GM21367 (cell line): ENCODE results near the gene IL19.
"Not testable (repeated sequence)": the region's sequence is repeated elsewhere in the genome, so short reads cannot be mapped to it uniquely, and the experiment has no call there.

Experiments
- ATAC-seq: cut with Tn5 transposase; IDR thresholded peaks from one replicate; pipeline ENCODE4 v1.9.1; 2021; ENCODE audit not compliant: unreplicated experiment

IL19 gene

DNA sequence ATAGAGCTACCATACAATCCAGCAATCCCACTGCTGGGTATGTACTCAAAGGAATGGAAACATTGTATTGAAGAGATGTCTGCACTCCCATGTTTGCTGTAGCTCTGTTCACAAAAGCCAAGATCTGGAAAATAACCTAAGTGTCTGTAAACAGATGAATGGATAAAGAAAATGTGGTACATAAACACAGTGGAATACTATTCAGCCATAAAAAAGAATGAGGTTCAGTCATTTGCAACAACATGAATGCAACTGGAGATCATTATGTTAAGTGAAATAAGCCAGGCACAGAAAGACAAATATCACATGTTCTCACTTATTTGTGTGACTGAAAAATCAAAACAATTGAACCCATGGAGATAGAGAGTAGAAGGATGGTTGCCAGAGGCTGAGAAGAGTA is 83.1 kb downstream of the IL19 start:
- not testable (repeated sequence) for ATAC-seq

DNA sequence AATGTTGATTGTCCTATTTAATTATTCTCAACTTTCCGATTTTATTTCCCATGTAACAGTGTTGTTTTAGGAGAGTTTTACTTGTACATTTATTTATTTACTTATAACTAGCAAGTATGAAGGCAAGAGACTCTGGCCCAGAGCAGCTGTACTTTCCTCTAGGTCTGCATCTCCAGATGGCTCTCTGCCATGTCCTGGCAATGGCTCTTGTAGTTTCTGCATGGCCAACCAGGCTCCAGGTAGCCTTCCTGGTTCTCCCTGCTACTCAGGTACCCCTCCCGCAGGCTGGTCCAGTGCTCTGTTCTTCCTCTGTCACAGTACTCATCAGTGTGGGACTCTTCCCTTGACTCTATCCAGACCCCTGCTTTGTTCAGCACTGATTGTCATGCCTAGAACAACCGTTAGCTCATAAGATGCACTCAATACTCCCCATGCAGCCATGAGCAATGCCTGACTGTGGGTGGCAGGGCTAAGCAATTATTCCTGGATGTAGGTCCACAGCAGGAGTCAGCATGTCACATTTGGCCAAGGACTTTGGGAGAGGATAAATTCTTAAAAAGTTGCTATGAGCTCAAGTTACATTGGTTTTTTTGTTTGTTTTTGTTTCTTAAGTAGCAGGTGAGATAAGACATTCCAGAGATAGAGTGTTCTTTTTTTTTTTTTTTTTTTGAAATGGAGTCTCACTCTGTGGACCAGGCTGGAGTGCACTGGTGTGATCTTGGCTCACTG is 84.0 kb downstream of the IL19 start:
- ATAC-seq, result no peak

DNA sequence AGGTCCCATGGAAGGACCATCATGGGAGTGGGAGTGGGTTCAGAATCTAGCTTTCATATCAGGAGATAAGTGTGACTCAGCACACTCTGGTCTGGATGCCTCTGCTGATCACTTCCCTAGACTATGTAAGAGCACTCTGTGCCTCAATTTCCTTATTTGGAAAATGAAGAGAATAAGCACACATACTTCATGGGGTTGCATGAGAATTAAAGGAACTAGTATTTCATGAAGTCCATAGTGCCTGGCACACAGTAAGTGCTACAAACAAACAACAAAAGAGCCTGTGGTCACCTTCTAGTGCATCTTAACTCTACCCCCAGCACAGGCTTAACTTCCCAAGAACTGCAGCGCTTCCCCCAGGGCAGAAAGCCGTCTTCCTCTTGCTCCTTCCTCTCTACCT is 85.3 kb downstream of the IL19 start:
- no peak for ATAC-seq

DNA sequence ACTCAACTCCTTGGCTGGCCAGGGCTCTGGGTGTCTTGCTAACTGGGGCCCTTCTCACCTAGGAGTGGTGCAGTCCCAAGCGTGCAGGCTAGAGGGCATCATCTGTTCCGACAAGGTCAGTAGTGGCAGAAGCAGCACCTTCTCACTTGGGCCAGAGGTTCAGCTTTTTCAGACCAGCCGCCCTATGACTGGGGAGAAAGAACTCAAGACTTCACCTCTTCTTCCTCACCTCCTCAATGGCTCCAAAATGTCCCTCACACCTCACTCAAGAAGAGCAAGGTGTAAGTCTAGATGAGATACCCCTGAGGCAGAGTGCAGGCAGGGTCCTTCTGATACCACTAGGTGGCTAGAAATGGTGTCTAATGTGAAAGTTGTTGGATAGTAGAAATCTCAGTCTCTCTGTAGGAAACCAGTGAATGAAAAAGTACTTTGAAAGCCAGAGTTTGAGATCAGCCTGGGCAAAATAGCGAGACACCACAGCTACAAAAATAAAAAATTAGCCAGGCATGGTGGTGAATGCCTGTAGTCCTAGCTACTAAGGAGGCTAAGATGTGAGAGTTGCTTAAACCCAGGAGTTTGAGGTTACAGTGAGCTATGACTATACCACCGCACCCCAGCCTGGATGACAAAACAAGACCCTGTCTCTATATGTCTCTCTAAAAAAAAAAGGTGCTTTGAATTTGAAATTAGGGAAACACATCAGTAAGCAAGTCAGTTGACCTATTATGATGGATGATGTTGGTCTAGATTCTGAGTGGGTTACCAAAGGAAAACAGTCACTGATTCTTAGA is 86.3 kb downstream of the IL19 start:
- ATAC-seq, result no peak

DNA sequence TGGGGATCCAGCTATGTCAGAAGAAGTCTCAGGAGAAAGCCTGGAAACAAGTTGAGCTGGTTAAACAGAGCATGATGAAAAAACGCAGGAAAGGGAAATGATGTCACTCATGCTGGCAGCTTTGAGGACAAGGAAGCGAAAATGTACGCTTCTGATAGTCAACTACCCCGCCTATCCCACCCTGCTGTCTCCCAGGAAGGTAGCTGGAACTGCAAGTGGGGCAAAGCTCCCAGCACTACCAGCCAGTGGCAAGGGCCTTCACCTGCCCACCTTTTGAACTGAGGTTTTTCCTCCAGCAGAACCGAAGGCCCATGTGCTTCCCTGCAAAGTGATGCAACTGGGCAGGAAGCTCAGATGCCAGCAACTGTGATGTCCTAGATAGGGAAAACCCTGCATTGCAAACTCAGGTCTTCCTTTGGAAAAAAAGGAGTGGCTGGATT is 88.5 kb downstream of the IL19 start:
- ATAC-seq, result no peak

DNA sequence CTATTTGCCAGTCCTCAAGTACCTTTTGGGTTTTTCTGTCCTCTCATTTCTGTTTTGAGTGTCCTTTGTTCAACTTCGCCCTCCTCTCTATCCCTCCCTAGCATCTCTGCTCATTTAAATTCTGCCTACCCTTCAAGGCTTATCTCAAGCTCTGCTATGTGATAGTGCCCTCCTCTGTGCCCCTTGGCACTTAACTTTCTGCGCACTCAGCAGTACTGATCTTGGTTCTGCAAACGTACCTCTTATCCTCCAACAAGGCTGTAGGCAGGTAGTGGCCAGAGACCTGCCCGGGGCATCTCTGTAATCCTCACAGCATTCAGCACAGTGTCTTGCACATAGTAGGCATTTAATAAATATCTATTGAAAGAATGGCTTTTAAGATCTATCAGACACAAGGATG is 89.6 kb downstream of the IL19 start:
- ATAC-seq, result no peak

DNA sequence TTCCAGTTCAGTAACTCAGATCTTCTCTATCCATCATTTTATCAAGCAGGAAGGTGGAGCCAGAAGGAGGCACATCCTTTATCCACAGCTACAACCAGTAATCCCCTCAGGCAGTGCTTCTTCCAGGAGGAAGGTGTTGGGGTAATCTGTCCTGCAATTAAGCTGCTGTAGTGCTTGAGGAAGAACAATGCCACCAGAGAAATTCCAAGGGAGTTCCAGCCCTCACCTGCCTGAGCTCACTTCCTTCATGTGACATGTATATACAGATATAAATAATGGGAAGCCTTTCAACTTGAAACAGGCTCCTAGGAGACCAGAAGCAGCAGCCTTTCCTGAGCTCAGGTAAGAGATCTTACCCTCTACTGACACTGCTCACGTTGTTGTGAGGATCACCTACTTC is 92.7 kb downstream of the IL19 start:
- ATAC-seq, result no peak

DNA sequence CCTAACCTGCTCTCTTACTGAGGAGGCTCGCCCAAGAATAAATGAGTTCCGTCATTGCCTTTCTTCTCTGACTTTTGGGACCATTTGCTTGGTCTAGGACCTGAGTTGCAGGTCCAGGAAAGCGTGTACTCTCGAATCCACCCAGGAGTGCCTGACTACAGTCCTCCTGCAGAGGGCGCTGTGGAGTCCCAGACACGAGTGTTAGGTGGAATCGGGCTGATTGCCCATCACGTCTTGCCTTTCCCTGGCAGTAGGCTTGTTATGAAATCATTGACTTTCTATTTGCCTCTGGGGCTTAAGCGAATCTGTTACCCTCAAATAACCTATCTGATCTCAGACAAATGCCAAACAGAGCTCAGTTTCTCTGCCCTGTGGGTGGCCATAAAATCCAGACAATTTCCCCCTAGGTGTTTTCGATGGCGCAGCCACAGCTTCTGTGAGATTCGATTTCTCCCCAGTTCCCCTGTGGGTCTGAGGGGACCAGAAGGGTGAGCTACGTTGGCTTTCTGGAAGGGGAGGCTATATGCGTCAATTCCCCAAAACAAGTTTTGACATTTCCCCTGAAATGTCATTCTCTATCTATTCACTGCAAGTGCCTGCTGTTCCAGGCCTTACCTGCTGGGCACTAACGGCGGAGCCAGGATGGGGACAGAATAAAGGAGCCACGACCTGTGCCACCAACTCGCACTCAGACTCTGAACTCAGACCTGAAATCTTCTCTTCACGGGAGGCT is 94.5 kb downstream of the IL19 start, which contains the start of gene IL20:
TSS of gene IL20 (plus strand) at position 685 of the 733 bp plus-strand sequence. CDS start 230 bp downstream, outside the sequence.
- ATAC-seq, result no peak

DNA sequence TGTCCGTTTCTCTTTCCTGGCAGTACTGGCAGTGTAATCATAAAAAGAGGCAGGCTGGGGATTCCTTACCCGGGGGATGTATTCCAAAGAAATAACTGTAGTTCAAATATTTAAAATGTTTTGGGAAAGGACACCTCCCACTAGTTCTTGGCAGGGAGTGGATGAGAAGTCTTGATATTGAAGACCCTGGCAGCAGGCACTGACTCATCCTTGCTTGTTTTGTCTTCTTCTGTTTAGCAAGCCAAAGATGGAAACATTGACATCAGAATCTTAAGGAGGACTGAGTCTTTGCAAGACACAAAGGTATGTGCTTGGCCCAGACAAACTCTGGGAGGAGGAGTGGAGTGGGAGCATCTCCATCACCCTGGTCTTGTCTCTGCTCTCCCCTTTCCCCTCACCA is 95.5 kb downstream of the IL19 start:
- no peak for ATAC-seq

DNA sequence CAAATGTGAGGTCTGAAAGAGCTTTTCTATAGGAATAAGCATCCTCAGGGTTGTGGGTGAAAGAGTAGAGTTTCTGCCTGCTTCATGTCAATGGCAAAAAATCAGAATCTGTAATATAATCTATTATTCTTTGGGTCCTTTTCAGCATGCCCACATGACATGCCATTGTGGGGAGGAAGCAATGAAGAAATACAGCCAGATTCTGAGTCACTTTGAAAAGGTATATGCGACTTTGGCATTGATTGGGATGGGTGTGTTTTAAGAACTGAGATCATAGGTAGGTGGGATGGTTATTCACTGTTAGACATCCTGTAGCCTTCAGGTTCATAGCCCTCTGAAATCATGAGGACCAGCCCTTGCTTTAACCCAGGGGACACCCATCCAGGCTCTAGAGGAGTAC is 96.7 kb downstream of the IL19 start:
- no peak for ATAC-seq

DNA sequence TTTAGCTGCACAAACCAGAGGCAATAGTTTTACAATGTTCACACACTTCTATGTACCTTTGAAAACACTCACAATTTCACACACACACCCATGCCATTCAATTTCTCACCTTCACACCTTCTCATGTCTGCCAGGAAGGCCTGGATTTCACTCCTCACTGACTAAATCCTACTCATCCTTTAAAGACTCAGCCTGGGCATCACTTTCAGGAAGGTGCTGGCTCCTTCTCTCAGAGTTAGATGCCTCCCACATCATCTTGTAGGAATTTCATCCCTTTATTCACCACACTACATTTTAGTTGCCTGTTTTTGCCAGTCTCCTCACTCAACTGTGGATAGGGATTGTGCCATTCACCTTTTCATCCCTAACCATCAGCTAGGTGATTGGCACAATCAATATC is 97.1 kb downstream of the IL19 start:
- no peak for ATAC-seq

DNA sequence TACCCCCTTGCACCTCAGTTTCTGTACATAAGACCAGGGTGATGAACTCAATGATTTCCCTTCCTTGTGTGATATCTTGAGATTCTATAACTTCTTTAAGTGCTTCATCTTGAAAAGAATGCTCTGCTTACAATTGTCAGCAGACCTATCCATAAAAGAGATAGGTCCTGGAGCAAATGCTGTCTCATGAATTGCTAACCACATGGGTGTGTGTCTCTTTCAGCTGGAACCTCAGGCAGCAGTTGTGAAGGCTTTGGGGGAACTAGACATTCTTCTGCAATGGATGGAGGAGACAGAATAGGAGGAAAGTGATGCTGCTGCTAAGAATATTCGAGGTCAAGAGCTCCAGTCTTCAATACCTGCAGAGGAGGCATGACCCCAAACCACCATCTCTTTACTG is 97.7 kb downstream of the IL19 start:
- no peak for ATAC-seq

DNA sequence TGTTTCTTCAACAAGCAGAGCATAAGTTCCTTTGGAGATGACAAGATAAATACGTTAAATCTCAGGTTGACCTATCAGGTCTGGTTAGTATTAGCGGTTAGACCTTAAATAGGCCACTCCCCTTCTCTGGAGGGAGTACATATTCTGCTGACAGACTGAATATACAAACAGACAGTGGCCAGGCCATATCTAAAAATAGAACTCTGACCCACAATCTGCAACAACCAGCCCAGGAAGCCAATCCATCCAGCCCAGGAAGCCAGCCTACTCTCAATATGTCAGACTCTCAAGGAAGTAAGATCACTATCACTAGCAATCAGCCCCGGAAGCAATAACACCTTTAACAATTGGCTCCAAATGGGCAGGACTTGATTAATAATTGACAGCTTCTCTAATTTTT is 101.6 kb downstream of the IL19 start:
- no peak for ATAC-seq

DNA sequence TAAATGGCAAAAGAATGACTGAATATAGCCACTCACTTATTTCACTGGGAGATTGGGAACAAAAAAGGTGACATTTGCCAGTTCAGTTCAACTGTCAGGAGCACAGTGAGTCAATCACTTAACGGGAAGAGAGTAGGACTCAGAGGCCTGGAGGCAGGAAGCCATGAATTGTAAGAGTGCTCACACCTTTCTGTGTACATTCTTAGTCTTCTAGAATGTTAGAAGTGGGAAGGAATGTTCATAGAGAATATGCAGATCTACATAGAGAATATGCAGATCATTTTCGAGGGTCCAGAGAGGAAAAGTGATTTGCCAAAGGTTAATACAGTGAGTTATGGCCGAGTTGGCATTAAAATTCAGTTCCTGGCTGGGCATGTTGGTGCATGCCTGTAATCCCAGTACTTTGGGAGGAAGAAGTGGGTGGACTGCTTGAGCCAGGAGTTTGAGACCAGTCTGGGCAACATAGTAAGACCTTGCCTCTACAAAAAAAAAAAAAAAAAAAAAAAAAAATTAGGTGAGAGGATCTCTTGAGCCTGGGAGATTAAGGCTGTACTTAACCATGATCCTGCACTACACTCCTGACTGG is 103.1 kb downstream of the IL19 start:
- no peak for ATAC-seq

DNA sequence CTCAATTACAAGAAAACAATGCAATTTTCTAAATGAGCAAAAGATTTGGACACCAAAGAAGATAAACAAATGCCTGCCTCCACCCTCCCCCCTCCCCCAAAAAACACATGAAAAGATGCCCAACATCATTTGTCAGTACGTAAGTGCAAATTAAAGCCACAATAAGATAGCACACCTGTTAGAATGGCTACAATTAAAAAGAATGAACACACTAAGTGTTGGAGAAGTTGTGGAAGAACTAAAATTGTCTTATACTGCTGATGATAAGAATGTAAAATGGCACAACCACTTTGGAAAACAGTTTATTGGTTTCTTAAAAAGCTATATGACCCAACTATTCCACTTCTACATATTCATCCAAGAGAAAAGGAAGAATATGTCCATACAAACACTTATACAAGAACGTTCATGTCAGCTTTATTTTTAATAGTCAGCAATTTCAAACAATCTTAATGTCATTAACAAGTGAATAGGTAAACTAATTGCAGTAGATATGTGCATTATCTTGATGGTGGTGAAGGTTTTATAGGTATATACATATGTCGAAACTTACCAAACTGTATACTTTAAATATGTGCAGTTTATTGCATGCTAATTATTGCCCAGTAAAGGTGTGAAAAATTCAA is 105.3 kb downstream of the IL19 start:
- no peak for ATAC-seq

DNA sequence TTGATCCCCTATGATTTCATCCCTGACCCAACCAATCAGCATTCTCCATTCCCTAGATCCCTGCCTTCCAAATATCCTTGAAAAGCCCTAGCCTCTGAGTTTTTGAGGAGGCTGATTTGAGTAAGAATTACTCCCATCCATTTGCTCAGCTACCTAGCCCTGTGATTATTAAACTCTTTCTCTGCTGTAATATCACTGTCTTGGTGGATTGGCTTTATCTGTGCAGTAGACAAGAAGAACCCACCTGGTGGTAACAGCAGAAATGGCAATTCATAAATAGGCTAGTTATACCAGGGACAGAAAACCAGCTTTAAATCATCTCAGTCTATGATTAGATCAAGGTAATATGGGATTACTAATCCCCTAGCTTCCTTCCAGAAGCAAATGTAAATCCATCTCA is 107.9 kb downstream of the IL19 start:
- ATAC-seq, result no peak

DNA sequence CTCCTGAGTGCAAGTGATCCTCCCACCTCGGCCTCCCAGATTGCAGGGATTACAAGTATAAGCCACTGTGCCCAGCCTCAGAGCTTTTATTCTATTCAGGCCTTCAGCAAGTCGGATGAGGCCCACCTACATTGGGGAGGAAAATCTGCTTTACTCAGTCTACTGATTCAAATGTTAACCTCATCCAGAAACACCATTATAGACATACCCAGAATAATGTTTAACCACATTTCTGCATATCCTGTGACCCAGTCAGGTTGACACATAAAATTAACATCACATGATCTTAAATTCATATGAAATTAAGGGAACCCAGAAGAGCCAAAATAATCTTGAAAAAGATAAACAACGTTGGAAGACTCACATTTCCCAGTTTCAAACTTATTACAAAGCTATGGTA is 109.7 kb downstream of the IL19 start:
- ATAC-seq, result no peak

DNA sequence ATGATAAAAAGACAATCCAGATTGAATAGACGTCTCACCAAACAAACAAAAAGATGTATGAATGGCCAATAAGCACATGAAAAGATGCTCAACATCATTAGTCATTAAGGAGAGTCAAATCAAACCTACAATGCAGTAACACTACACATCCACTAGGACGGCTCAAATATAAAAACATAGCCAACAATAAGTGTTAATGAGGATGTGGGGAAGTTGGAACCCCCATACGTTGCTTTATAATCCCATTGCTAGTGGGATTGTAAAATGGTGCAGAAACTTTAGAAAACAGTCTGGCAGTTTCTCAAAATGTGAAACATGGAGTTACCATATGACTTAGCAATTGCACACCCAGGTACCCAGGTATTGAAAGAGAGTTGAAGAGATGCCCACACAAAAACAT is 112.0 kb downstream of the IL19 start:
- ATAC-seq, result no peak

DNA sequence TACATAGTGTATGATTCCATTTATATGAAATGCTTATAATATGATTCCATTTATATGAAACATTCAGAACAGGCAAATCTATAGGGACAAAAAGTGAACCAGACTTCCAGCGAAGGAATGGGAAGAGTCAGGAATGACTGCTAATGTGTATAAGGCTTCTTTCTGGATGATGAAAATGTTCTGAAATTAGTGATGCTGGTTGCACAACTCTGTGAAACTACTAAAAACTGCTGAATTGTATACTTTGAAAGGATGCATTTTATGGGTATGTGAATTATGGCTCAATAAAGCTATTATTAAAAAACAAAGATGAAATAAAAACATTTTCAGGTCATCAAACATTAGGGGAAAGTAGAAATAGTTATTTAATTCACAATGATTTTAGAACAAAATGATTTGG is 112.6 kb downstream of the IL19 start:
- no peak for ATAC-seq

DNA sequence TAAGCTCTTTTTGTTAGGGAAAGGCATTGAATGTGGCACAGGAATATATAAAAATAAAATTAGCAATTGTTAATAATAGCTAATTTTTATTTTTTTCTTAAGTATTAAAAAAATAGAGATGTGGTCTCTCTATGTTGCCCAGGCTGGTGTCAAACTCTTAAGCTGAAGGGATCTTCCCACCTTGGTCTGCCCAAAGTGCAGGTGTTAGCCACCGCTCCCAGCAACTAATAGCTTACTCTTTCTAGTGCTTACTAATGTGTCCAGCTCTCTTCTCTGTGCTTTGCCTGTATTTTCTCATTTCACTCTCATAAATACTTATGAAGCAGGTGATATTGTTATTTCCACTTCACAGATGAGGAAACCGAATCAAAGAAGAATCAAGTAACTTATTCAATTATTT is 113.3 kb downstream of the IL19 start:
- ATAC-seq, result no peak
